Heart right ventricle (tissue), 16 donors: Measurements from ENCODE around the gene FAM222B. TPM values are rescaled to one million over a fixed set of nuclear protein-coding genes. Genes with fewer than 3 reads are reported as not detected.

ENCODE experiments used
- ATAC-seq, 8 donors: fragments of 200-7000 bp; cut with Tn5 transposase; one replicate each; pipeline ENCODE4 v1.9.1; 2020; ENCODE audit warnings: mild to moderate bottlenecking in 8 of 8, moderate library complexity in 8 of 8, moderate number of reproducible peaks in 1 of 8
- DNase-seq, 2 donors: peaks; one replicate each; pipeline ENCODE4 v3.0.0-alpha.2; 2020
- H3K27ac ChIP-seq, 10 donors: fragments of 200-600 bp; sonication (generic) in 2 of 10; one replicate each; pipeline versions ENCODE4 v1.5.0 to v1.8.0; 2020 to 2022; ENCODE audit warnings: mild to moderate bottlenecking in 3 of 10
- H3K27me3 ChIP-seq, 7 donors: fragments of 200-600 bp; one replicate each; pipeline ENCODE4 v1.8.0; 2021 to 2022; ENCODE audit warnings: mild to moderate bottlenecking in 2 of 7
- H3K36me3 ChIP-seq, 9 donors: fragments of 200-600 bp; sonication (generic) in 1 of 9; one replicate each; pipeline versions ENCODE4 v1.5.0 to v1.8.0; 2020 to 2022; ENCODE audit warnings: mild to moderate bottlenecking in 2 of 9
- H3K4me1 ChIP-seq, 9 donors: fragments of 200-600 bp; sonication (generic) in 1 of 9; one replicate each; pipeline versions ENCODE4 v1.5.0 to v1.8.0; 2020 to 2022; ENCODE audit warnings: mild to moderate bottlenecking in 4 of 9
- H3K4me3 ChIP-seq, 10 donors: fragments of 200-600 bp; sonication (generic) in 2 of 10; one replicate each; pipeline versions ENCODE4 v1.5.0 to v1.8.0; 2020 to 2022; ENCODE audit warnings: mild to moderate bottlenecking in 7 of 10, moderate library complexity in 2 of 10
- H3K9me3 ChIP-seq, 11 donors: fragments of 200-600 bp in 10 of 11; sonication (generic) in 2 of 11; one replicate each; pipeline versions ENCODE4 v1.5.0 to v1.8.0; 2013 to 2022; ENCODE audit warnings: mild to moderate bottlenecking in 2 of 11, control low read depth in 1 of 11, moderate library complexity in 1 of 11
- CTCF ChIP-seq, 9 donors: fragments of 200-600 bp; sonication (generic) in 2 of 9; IDR thresholded peaks; one replicate each; pipeline versions ENCODE4 v1.5.0 to v1.8.0; 2021 to 2022; ENCODE audit warnings: antibody characterized with exemption in 9 of 9, mild to moderate bottlenecking in 5 of 9, moderate library complexity in 1 of 9
- WGBS, 2 donors: extraction: QIAGEN DNeasy Blood & Tissue Kit; methylation state at CpG; one replicate each; pipeline ENCODE4 v1.1.7; 2013; ENCODE audit warnings: inconsistent platforms in 1 of 2; 5-methylcytosine and 5-hydroxymethylcytosine counted together
- intact Hi-C, 10 donors: fragments of 100-400 bp; cut with DNase I; formaldehyde crosslinking; loops; one replicate each; pipeline versions ENCODE4 v1.11.1 to v1.14.2; 2022
- polyA plus RNA-seq, 2 donors: library from polyadenylated mRNA; stranded (reverse); fragments of 200-250 nt; gene quantifications; one replicate each; pipeline ENCODE4 v1.2.3, GENCODE V29; 2013
- total RNA-seq, 10 donors: library from RNA; stranded (reverse); fragmentation: NEBNext Ultra II Directional in 3 of 10; extraction: Animal tissue kit (Norgen Biotek cat#: 25700) in 3 of 10; gene quantifications; one replicate each; pipeline versions ENCODE4 v1.2.1 to v1.2.4, GENCODE V29; 2021 to 2023
- donor health status: Arrhythmogenic right ventricular cardiomyopathy.
- donor health status: ischemic (EF 13 %, LVEDD 7.1; RV severe dilation, severe dysfunction).
- donor health status: healthy with polysubstance abuse.
- donor health status: DM: no; HTN: yes; CAD: no.
- donor health status: DM: no; HTN: no; CAD: no.
- donor health status: ischemic (EF 25% LVEDD 6.9; RV normal size, moderate dysfunction).
- donor health status: ischemic (EF 25% LVEDD 5.7; RV mildly dilated, moderate dysfunction).
- donor health status: healthy.
- donor health status: DM: yes; HTN: yes; CAD: no.
- donor health status: Ischemic cardiomyopathy.
- donor health status: ischemic (EF 35%, LVEDD 5.7; RV mildly dilated, moderate dysfunction).
- donor health status: nonischemic (EF 11% LVEDD 7.7; RV severe dilation, severe dysfunction).
- donor health status: DM: yes; HTN: yes; CAD: no.
- donor health status: PGD.
- donor health status: ischemic (EF 29% LVEDD 5.4; RV normal size, mild dysfunction).
- donor health status: nonischemic (EF 23%, LVEDD 6.1; RV moderate dilation, normal function).

The FAM222B gene
- total and polyA plus RNA-seq, 12 donors: 8.7 to 19.4 (median 15.3) TPM

GRCh38 chr17:28718333-28719020 lies 124.1 kb downstream of the FAM222B start:
- Histone ChIP-seq H3K9me3 (no peaks in the 10 kb centered on the region), H3K27me3 (peaks cover 0 to 13% (median 7%) of the 10 kb centered on the region in 7 donors), H3K27ac (peak overlapping the region; percentile 61 to 95 (median 90)), H3K4me3 (peak overlapping the region in 9 of 10 donors; percentile 60 to 93 (median 72)), H3K4me1 (peaks cover 17 to 65% (median 53%) of the 10 kb centered on the region in 9 donors), H3K36me3 (peaks cover 0 to 49% (median 20%) of the 10 kb centered on the region in 9 donors)
- no peak for TF ChIP-seq CTCF (IDR thresholded peaks at IDR 0.05)
- intact Hi-C loops: loop anchor here in 1 of 10 donors (5.0 kb wide), 1 partner anchor 71 kb away; the partner anchor contains the start of gene BLTP2
- WGBS, 2 donors: 48 to 52% methylated on average over 18 of the region's 18 CpGs
- no peak for DNase-seq
- no peak for ATAC-seq

- H3K36me3 ChIP-seq: peaks cover 0 to 44% (median 14%) of the 10 kb centered on the region in 9 donors
- DNase-seq (peak; percentile 72 to 74), ATAC-seq (peak; percentile 15 to 46 (median 30))
- H3K4me1 ChIP-seq: peaks cover 17 to 62% (median 51%) of the 10 kb centered on the region in 9 donors
- intact Hi-C loops: loop anchor here in 1 of 10 donors (5.0 kb wide), 1 partner anchor 70 kb away; the partner anchor contains the start of gene BLTP2
- H3K9me3 ChIP-seq: no peaks in the 10 kb centered on the region
- TF ChIP-seq CTCF (IDR thresholded peaks at IDR 0.05): peak in 7 of 9 donors; percentile 25 to 58 (median 41)
- H3K27me3 ChIP-seq: peaks cover 0 to 13% (median 7%) of the 10 kb centered on the region in 7 donors
- H3K27ac ChIP-seq: peak within 1 kb of the TSS; percentile 61 to 95 (median 90)
- H3K4me3 ChIP-seq: peak within 1 kb of the TSS; percentile 51 to 78 (median 65)
- WGBS, 2 donors: 7% methylated on average over 54 to 60 of the region's 60 CpGs
These were observed 124.8 kb downstream of the FAM222B start, which contains the start of gene RAB34 for GRCh38 chr17:28717578-28718332. RAB34 (minus strand) TSS chr17:28717868; CDS start chr17:28717266, 602 bp downstream.

- H3K27ac ChIP-seq: peak overlapping the region; percentile 61 to 95 (median 90)
- TF ChIP-seq CTCF (IDR thresholded peaks at IDR 0.05): no peak
- peak in 1 of 2 donors; percentile 42 for DNase-seq
- H3K27me3 ChIP-seq: peaks cover 0 to 13% (median 7%) of the 10 kb centered on the region in 7 donors
- no peak for ATAC-seq
- H3K9me3 ChIP-seq: no peaks in the 10 kb centered on the region
- WGBS, 2 donors: 9 to 12% methylated on average over 63 of the region's 63 CpGs
- peaks cover 0 to 36% (median 6%) of the 10 kb centered on the region in 9 donors for H3K36me3 ChIP-seq
- peaks cover 13 to 62% (median 49%) of the 10 kb centered on the region in 9 donors for H3K4me1 ChIP-seq
- H3K4me3 ChIP-seq: peak overlapping the region; percentile 51 to 78 (median 65)
- intact Hi-C loops: loop anchor here in 1 of 10 donors (5.0 kb wide), 1 partner anchor 70 kb away; the partner anchor contains the start of gene BLTP2
These were observed 125.6 kb downstream of the FAM222B start for GRCh38 chr17:28716740-28717577.
